HG03175 (cell line): ENCODE results near the gene LAMC3.

Experiments
- ATAC-seq: cut with Tn5 transposase; IDR thresholded peaks from one replicate; pipeline ENCODE4 v1.9.1; 2021; ENCODE audit warnings: mild to moderate bottlenecking, moderate library complexity; ENCODE audit not compliant: unreplicated experiment

The LAMC3 gene

DNA sequence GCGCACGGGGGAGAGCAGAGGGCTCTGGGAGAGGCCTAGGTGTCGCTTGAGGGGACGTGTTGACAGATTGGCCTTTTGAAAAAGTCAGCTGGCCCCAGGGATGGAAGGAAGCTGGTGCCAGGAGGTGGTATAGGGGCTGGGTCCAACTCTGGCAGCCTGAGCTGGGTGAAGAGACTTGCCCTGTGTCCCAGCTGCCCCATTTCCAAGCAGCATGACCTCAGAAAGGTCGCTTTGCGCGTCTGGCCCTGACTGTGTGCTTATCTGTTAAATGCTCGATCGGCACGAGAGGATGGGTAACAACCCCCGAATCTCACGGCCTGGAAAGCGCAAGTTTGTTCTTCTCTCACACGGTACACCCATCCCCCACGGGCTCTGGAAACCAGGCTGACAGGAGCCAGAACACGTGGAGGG is 31.2 kb upstream of the LAMC3 start:
- no peak for ATAC-seq

DNA sequence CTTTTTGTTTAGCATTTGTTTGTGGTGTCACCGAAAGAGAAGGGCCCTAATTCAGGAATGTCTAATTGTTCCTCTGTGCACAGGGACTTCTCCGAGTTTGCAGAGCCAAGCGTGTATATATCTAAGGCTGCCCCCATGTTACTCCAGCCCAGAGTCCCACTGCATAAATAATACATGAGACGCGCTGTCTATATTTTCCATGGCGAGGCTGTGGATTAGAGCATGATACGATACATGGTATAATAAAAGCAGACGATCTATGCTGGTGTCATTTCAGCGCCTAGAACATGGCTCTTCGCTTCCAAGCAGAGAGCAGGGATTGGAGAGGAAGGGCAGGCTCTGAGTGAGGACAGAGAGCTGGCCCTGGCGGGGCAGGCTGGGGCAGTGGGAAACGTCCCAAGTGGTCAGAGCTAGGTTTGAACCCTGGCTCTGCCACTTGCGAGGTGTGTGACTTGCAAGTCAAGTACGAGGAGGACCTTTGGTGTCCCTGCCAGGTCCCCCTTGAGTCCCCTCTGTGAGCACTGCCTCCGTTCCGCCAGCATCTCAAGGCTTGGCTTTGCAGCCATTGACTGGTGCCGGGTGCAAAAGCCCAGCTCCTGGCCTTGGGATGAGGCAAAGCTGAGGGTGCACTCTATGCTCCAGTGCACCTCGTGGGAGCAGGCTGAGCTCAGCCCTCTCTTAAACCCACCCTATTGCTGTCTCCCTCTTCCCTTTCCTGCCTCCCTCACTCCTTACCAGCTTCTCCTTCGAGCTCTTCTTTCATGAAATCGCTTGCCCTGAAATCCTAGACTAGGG is 29.2 kb upstream of the LAMC3 start:
- no peak for ATAC-seq

DNA sequence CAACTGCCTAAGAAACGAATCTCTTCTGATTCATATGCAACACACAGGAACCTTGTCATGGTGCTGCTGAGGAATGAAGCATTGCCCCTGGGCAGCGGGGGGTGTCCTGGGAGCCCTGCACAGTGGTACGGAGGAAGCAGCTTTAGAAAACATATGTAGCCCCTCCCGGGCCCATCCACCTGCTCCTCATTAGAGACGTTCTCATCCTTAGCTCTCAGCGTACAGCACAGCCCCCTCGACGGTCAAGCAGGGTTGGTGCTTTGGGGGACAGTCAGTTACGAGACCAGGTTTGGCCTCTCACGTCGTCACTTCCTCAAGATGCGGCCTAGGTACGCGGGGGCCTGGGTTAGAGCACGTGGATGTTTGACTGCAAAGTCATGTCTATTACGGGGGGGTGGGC is 28.4 kb upstream of the LAMC3 start:
- no peak for ATAC-seq

DNA sequence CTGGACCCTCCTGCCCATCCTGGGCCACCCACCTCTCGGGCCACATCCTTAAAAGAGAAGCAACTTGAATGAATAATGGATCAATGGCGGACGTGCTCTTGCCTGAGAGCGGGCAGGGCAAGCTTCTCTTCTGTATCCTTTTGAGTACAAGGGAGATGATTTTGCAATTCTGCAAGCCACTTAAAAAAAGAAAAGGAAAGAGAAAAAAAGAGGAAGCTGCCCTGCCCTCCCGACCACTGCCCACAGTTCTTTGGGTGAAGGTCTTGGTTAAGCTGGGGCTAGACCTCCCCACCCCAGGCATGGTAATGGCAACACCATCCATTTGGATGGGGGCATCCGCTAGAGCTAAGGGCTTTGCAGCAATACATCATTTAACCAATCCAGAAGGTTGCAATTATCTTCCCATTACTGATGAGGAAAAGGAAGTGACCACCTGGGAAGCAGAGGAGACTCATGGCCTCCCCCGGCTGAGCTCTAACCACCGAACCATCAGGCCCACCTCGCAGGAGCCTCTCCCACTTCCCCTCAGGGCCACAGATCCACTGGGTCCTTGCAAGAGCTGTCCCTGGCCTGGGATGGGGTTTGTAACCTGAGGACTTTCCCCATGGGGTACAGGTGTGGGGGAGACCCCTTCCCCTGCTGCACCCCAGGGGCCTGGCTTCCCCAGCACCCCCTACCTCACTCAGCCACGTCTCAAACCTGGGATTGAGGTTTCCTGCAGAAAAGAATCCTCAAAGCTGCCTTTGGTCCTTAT is 27.8 kb upstream of the LAMC3 start:
- no peak for ATAC-seq

DNA sequence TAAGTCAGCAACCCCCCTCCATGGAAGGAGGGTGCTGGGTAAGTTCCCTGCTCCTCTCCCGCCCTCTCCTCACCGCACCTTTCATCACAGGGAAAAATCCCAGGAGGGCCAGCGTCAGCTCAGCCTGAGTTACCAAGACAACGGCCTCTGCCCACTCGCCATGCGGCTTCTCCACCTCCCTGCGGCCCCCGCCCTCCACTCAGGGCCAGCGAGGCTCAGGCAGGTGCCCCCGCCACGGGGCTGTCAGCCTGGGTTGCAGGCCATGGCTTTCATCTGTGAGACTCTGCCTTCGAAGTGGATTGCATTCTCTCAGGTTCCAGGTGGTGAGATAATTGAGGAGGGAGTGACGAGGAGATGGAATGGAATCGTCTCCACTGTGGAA is 27.2 kb upstream of the LAMC3 start:
- ATAC-seq: no peak

DNA sequence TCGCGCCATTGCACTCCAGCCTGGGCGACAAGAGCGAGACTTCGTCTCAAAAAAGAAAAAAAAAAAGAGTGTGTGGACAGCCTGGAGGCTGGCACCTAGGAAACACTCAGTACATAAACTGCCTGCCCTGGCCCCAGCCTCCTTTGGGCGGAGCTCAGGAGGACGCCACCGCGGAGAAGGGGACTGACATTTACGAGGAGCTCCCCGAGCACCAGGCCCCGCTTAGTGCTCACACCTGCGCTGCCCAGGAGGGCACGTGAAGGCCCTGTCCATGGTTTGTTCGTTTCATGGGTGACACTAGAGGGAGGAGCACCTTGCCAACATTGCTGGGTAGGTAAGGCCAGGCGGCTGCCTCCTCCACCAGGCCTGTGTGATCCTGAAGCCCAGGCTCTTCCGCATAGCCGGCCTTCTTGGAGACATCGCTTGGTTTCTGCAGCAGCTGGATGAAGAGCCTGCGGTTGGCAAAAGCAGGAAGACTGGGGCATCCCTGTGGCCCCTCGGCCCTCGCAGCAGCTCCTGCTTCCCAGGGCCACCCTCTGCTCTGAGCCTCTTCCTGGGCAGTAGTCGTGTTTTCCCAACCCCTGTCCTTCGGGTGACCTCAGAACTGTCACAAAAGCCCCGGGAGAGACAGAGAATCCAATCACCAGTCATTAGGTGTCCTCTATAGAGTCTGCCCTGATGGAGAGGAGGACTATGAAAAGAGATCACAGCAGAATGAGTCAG is 26.2 kb upstream of the LAMC3 start:
- no peak for ATAC-seq

DNA sequence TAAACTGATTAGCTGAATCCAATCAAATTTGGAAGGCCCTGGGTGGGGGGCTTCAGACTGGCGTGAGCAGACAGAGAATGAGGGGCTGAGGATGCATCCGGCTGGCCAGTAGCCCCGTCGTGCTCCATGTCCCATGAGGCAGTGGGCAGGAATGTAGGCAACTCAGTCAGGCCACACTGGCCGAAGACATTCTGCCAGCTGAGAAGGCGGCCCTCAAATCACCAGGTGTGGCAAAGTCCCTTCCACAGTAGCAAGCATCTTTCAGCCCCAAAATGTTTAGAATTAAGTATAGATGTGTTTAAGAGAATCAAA is 25.7 kb upstream of the LAMC3 start:
- ATAC-seq: no peak

DNA sequence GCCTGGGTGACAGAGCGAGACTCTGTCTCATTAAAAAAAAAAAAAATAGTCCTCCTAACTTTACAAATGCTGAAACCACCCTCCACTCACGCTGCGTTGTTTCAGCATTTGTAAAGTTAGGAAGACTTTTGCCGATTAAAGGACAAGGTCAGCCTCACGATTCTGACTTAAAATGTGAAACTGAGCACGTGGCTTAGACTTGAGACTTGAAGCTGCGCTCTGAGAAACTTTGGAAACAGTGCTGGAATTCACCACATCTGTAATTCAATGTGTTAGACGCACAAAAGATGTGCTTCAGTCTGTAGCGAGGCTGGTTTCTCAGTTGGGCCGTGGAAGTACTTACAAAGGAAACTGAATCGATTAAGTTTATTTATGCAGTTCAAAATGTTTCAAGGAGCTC is 25.0 kb upstream of the LAMC3 start:
- no peak for ATAC-seq

DNA sequence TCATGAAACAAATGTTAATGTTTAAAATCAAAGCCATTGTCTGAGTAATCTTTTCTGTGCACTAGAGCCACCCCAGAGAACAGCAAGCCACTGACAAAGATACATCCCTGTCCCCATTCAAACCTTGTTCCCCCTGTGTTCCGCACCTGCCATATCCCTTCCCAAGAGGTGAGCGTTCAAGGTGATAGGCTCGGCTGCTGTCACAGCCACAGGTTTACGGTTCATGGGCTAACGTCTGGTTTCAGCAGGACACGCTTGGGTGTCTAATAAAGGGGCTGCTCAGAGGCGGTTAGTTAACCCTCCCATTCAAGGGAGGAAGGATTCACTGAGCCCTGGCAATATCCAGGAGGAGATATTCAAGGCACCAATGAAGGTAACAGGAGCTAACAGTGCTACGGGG is 24.5 kb upstream of the LAMC3 start:
- ATAC-seq: no peak

DNA sequence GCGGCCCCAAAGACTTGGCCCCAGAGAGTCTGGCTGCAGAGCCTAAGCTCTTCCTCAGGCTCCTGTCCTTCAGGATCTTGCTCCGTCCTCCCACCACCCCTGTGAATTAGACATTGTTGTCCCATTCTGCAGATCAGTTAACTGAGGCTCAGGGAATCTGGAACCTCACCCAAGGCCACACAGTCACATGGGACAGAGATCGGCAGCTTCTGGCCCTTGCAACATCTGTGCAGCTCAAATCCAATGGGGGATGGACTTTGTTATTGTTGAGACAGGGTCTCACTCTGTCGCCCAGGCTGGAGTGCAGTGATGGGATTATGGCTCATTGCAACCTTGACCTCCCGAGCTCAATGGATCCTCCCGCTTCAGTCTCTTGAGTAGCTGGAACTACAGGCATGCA is 23.9 kb upstream of the LAMC3 start:
- no peak for ATAC-seq

DNA sequence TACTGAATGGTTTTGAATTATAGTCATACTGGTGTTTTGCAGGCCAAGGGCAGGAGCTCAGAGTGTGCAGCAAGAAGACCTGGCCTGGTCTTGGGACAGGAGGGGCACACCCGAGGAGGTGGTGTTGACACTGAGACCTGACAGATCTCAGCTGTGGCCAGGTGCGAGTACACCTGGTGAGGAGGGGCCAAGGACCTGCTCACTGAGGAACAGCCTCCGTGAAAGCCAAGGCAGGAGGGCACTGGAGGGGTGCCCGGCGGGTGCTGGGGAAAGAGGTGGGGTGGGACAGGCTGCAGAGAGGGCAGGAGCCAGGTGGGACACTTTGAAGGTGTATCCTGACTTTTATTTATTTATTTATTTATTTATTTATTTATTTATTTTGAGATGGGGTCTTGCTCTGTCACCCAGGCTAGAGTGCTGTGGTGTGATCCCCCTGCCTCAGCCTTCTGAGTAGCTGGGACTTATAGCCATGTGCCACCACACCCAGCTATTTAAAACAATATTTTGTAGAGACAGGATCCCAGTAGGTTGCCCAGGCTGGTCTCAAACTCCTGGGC is 23.3 kb upstream of the LAMC3 start:
- no peak for ATAC-seq

DNA sequence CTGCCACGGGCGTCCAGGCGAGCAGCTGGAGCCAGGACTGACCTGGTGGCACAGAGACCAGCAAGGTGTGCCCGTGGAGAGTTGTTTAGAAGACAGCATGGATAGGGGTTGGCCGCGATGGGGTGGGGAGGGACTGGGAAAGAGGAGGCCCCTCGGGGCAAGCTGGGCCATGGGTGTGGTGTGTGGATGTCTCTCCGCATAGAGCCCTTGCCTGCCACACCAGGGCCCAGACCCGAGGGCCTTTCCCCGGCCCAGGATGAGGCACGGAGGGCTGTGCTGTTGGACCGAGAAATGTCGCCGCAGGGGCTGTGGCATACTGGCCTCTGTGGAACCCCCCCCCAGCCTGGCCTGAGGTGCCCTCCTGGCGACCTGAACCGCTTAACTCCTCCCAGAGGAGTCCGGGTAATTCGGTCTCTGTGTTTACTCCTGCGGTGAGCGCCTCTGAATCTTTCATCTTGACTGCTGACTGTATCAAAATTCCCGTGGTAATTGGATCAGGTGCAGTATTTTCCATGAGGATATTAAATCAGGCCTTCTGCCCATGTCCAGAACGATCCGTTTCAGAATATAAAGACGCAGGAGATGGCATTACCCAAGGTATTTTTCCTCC is 22.5 kb upstream of the LAMC3 start:
- ATAC-seq: no peak

DNA sequence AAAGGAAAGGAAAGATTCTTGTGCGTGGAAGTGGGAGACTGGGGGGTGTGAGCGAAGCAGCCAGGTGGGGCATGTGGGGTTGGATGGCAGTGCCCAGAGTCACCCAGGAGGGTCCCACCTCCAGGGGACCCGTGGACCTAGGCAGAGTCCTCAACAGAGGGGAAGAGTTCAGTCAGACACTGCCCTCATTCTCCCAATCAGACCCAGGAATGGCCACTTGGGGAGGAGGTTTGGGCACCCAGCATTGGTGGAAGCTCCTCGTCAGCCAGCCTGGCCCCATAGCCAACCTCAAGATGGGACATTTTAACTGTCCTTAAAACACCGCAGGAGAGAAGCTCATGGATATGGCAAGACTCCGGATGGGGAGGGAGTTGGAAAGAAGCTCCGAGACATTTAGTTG is 21.9 kb upstream of the LAMC3 start:
- ATAC-seq: no peak

DNA sequence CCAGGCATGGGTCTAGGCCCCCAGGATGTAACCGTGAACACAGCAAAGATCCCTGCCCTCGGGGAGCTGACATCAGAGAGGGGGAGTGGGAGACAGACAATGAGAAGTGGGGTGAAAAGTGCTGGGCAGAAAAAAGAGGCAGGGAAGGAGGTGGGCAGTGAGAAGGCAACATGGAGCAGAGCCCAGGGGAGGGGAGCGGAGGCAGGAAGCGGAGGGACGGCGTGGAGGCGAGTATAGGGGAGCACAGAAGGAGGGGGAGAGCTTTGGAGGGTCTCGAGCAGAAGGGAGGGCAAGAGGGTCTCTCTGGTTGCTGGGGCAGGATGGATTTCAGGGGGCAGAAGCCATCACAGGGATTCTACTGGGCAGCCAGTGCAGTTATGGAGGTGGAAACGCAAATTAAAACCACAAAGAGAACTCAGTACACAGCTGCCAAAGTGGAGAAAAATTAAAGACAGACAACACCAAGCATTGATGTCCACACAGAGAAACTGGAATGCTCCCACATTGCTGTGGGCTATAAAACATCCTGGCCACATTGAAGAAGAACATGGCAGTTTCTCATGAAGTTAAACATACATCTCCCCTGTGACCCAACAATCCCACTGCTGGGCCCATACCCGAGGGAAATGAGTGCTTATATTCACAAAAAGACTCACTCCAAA is 21.1 kb upstream of the LAMC3 start:
- no peak for ATAC-seq

DNA sequence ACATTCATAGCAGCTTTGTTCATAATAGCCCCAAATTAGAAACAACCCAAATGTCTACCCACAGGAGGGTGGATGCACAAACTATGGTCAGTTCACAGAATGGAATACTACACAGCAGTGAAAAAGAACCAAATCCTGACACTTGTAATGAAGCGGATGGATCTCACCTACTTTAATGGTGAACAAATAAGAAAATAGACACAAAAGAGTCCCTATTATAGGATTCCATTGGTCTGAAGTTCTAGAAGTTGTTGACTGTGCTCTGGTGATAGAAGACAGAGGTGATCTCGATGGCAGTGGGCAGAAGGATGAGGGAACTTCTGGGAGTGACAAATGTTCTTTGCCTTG is 20.6 kb upstream of the LAMC3 start:
- no peak for ATAC-seq

DNA sequence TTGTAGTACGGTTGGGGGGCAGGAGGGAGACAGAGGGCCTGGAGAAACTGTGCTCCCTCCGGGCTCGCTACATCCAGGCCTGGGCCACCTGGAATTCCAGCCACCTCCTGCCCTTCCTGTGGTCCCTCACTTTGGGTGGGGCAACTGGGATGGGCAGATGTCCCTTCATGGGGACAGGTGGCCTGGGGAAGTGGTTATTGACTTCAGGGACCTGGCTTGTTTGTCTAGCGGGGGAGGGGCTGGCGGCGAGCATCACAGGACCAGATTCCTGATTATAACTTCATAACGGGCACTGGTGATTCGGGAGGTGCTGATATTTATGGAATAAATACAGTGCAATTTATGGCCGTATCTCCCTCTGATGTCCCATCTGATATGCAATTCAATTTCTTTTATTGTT is 20.1 kb upstream of the LAMC3 start:
- no peak for ATAC-seq

DNA sequence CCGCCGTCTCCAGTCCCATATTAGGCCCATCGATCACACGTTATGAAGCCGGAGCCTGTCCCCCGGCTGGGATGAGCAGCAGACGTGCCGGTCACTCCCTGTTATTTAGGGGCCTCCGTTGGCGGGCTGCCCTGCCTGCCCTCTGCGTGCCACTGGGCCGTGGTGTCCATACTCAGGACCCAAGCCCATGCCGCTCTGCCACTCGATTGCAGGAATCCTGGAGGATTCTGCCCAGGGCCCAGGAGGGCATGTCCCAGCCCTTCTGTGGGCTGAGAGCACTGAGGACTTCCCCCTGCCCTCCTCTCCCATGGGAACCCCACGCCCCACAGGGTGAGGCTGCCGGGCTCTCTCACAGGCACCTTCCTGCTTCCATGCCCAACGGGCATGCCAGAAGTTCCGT is 19.6 kb upstream of the LAMC3 start:
- ATAC-seq: no peak

DNA sequence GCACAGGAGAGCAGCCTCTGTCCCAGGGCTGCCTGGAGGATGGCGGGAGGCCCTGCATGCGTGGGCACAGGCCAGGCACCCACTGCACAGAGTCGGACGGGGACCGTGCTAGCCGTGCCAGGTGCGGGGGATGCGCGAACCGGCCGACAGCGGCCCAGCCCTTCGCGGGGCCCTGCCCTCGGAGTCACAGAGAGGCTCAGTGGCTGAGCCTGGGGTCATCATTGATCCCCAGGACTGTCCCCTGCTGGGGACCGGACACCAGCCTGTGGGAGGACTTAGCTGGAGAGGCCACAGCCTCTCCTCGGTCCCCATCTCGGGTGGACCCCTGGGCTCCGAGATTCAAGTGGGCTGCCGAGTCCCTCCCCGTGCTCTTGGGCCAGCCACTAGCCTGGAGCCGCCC is 19.1 kb upstream of the LAMC3 start:
- ATAC-seq: no peak

DNA sequence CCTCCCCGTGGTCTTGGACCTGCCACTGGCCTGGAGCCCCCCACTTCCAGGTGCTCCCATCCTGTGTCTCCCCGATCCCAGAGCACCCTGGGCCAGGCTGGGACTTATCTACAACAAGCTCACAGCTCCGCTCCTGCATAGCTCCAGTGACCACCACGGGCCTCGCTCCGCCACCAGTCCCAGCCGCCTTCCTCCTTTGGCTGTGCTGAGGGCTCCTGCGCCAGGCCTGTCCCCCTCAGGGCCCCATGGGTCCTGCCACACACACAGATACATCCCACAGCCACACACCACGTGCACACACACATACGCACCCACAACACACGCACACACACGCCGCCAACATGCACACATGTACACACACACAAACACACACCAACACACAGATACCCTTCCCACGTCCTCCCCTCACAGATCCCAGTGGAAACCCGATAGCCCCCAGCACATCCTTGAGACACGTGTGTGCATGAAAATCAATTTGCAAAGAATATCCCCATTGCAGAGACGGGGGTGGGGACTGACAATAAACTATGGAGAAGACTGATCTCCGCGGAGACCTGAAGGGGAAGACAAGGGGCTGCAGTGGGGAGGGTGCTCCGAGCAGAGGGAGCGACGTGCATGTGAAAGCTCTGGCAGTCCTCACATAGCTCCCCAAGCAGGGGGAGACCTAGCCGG is 18.5 kb upstream of the LAMC3 start:
- no peak for ATAC-seq

DNA sequence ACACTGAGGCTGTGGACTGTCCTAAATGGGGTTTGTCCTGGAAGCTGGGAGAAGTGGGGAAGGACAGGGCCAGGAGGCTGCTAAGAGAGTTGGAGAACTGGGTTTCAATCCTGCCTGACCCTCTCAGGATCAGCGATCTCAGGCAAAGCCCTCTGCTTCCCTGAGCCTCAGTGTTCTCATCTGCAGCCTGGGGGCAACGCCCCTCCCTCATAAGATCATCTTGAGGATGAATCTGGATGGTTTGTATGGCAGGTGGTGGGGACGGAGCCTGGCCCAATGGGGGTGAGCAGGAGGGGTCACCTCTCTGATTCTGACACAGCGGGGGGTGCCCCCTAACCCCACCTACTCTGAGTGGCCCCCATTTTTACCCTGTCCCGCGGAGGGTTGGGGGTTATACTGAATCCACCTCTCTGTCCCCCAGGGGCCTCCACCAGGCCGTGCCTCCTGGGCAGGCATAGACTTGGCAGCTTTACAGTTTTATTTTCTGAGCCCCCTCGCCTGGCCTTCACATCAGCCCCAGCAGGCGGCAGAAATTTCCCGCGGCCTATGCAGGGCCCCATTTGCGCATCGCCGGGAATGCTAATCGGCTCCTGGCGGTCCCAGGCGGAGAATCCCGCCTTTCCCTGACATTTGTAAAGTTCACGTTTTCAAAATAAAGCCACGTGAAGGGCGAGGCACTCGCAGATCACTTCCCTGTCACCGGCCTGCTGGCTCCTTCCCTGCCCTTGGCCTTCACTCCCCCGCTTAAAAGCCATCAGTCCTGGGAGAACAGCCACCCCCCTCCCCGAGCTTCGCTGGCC is 17.8 kb upstream of the LAMC3 start:
- ATAC-seq: no peak
